T-helper 1 cell (primary cell): ENCODE measurements around the gene HNMT.
"Not testable (repeated sequence)": the region's sequence is repeated elsewhere in the genome, so short reads cannot be mapped to it uniquely, and the experiment has no call there.

Source experiments
- DNase-seq, 5 donors: peaks; one replicate each; pipeline ENCODE4 v3.0.0-alpha.2; 2012 to 2020

Gene HNMT

DNA sequence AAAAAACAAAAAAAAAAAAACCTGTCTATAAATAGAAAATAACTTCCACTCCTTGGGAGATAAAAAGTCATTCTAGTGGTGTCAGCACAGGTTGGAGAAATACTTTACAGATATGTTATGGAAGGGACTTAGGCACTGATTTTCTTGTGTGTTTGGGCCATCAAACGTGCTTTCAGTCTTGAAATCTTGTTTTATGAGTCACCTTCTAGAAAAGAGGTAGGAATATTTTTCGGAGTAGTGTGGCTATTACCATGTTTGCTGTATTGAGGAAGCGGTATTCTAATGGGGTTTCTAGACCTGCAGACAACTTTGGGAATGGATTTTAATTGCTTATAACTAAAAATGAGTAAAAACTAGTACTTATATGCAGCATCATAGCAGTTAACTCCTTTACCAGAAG lies 12.0 kb downstream of the HNMT start:
- no peak for DNase-seq

DNA sequence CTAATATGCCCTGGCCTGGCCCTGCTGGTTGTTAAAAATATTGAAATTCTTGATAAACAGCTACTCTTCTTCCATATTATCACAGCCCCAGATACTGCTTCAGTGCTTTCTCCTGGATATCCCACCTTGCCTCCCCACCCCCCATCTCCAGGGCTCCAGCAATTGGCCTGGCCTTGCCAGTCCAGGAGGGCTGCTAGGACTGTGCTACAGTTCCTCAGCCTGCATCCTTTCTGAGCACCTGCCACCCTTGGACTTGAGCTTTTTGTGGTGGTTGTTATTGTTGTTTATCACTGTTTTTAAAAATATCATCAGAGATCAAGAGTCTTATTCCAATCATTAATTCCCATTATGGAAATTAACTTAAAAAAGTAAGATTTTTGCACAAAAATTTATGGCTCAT lies 13.5 kb downstream of the HNMT start:
- DNase-seq = no peak

DNA sequence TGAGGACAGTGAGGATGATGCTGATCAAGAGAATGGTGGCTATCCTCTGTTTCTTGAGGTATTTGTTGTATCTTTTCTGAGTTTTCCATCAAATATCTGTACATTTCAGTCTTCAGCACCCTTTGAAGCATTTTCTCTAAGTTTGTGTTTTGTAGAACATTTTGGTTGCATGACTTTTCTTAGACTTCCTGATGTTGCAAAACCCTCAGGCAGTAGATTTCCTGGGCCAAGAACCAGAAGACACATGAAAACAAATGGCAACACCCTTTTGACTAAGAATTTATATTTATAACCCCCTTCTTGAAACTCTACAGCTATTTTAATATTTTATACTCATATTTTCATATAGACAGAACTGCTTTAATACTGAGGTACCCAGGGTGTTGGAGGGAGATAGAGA lies 16.2 kb downstream of the HNMT start:
- no peak for DNase-seq

DNA sequence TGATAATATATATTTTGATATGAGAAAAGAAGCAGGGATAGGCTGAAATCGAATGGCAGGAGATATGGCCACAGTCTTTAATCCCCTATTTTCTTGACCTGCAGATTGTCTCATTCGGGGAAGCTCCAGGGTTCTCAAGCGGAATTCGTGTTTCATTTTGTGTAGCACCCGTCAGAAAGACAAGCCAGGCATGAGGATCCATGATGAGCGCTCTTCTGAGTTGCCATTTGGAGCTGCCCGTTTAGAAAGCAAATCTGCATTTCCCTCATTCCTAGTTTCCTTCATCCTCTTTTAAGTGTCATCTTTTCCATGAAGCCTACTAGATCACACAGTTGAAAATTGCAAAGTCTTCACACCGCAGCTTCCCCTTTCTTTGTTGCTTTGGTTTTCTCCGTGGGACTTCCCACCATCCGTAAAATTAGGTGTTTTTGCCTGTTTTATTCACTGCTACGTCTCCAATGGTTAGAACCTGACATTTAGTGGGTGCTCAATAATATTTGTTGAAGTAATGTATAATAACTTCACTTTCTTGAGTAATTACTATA lies 16.9 kb downstream of the HNMT start:
- DNase-seq = no peak

DNA sequence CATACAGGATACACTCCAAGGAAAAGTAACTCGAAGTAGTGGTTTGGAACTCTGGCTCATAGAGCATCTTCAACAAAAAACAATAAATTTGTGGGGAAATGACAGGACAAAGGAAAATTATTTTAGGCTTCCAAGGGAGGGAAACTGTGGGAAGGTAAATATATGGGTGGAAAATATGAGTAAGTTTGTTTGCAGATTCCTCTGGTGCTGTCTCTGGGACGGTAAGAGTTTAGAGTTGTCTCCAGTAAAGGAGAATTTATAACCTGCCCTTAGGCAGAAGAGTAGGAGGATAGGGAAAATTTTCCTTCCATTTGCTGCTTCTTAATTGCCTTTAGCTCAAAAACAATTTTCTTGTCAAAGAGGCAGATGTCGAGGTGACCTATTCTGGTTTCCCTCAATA lies 19.3 kb downstream of the HNMT start:
- no peak for DNase-seq

DNA sequence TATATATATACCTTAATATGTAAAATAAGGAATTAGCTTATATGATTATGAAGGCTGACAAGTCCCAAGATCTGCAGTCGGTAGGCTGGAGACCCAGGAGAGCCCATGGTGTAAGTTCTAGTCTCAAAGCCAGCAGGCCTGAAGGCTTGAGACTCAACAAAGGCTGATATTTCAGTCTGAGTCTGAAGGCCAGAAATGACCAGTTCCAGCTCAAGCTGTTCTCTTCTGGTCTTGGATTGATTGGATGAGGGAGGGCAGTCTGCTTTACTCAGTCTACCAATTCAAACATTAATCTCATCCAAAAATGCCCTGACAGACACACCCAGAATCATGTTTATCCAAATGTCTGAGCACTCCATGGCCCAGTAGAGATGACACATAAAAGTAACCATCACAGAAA lies 22.0 kb downstream of the HNMT start:
- DNase-seq = no peak

DNA sequence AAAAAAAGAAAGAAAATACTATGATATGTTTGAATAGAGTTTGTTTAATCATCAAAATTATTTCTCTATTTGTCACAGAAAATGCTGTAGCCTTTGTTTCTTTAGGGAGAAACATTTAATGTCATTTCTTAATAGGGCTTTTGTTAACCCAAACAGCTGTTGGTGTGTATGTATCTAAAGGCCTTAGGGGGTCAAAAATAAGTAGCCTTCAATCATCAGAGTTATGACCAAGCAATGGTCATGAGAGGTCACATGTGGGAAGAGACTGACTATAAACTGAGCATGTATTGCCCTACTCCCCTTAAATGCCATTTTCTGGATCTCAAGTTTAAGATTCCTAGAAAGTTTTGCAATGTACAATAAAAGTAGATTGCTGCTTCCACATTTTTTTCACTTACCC lies 22.7 kb downstream of the HNMT start:
- no peak for DNase-seq

DNA sequence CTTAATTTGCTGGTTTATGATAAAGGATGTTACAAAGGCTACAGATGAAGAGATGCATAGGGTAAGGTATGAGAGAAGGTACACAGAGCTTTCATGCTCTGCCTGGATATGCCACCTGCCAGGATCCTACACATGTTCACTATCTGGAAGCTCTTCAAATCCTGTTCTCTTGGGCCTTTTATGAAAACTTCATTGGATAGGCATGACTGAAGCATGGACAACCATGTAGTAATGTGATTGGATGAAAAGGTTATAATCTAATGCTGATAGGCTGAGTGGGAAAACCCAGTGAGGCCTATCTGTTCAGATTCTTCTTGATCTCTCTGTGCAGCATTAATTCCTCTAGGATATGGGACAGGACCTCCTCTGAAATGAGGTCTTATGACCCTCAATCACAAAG lies 26.8 kb downstream of the HNMT start:
- DNase-seq = no peak

DNA sequence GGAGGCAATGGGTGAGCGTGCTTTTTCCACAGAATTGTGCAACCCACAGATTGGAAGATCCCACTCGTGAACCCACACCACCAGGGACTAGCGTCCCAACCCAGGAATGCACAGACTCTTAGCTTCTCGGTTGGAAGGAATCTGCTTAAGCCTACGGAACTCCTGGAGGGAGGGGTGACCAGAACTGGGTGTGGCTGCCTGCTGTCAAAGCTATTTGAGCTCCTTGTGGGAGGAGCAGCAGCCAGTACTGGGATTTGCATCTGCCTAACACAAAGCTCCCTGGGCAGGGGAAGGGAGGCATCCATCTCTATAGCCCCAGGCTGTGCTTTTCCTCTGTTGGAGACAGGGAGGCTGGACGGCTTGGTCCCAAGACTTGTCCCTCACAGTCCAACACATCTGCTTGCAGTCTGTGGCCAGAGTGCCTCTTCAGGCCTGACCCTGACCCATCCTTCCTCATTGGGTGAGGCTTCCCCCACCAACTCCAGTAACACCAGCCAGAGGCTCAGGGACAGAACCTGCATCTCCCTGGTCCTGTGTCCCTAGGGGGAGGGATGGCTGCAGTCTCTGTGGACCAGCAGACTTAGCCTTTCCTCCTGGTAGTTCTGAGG lies 27.9 kb downstream of the HNMT start:
- no peak for DNase-seq

DNA sequence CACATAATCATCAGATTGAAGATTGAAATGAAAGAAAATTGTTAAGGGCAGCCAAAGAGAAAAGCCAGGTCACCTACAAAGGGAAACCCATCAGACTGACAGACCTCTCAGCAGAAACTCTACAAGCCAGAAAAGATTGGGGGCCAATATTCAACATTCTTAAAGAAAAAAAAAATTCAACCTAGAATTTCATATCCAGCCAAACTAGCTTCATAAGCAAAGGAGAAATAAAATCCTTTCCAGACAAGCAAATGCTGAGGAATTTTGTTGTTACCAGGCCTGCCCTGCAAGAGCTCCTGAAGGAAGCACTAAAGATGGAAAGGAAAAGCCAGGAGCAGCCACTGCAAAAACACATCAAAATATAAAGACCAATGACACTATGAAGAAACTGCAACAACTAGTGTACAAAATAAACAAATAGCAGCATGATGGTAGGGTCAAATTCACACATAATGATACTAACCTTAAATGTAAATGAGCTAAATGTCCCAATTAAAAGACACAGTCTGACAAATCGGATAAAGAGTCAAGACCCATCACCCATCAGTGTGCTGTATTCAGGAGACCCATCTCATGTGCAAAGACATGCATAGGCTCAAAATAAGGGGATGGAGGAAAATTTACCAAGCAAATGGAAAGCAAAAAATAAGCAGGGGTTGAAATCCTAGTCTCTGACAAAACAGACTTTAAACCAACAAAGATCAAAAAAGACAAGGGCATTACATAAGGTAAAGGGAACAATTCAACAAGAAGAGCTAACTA lies 29.6 kb downstream of the HNMT start:
- not testable (repeated sequence) for DNase-seq

DNA sequence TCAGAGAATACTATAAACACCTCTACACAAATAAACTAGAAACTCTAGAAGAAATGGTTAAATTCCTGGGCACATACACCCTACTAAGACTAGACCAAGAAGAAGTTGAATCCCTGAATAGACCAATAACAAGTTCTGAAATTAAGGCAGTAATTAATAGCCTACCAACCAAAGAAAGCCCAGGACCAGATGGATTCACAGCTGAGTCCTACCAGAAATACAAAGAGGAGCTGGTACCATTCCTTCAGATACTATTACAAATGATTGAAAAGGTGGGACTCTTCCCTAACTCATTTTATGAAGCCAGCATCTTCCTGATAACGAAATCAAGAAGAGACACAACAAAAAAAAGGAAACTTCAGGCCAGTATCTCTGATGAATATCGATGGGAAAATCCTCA lies 31.1 kb downstream of the HNMT start:
- DNase-seq = not testable (repeated sequence)

DNA sequence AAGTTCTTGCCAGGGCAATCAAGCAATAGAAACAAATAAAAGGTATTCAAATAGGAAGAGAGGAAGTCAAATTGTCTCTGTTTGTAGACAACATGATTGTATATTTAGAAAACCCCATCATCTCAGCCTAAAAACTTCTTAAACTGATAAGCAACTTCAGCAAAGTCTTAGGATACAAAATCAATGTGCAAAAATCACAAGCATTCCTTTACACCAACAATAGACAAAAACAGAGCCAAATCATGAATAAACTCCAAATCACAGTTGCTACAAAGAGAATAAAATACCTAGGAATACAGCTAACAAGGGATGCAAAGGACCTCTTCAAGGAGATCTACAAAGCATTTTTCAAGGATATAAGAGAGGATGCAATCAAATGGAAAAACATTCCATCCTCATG lies 31.9 kb downstream of the HNMT start:
- not testable (repeated sequence) for DNase-seq

DNA sequence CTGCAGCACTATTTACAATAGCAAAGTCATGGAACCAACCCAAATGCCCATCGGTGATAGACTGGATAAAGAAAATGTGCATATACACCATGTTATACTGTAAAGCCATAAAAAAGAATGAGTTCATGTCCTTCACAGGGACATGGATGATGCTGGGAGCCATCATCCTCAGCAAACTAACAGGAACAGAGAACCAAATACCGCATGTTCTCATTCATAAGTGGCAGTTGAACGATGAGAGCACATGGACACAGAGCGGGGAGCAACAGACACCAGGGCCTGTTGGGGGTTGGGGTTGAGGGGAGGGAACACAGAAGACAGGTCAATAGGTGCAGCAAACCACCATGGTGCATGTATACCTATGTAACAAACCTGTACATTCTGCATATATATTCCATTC lies 33.5 kb downstream of the HNMT start:
- DNase-seq = no peak

DNA sequence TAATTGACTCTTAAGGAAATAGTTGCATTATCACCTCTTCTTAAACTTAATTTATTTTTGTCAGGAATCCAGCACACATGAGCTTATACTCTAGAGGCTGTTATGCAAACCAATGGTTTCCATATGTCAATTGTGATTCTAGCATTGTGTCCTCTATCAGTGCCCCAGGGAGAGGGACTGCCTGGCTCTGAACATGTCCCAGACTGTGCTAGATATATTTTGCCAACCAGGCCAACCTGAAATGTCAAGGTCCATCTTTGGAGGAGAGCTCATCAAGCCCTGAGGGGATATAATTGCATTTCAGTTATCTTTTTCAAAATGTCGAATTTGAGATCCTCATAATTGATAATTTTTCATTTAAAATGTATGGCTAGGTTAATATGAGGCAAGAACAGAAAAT lies 34.2 kb downstream of the HNMT start:
- no peak for DNase-seq

DNA sequence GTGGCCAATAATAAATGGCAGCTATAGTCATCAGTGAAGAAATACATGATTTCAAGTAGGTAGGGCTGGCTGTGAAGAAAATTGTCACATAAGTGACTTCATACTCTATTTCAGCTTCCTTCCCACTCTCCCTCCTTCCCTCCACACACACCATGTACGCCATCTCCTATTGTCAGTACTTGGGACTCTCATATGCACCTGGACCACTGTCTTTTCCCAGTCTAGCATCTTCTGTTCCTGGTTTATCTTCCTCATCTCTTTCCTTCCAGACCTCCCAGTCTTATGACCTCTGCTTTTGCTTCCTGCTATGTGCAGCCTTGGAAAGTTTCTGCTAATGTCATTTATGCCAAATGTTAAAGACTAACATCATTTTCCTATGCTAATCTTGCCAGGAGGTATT lies 35.0 kb downstream of the HNMT start:
- no peak for DNase-seq

DNA sequence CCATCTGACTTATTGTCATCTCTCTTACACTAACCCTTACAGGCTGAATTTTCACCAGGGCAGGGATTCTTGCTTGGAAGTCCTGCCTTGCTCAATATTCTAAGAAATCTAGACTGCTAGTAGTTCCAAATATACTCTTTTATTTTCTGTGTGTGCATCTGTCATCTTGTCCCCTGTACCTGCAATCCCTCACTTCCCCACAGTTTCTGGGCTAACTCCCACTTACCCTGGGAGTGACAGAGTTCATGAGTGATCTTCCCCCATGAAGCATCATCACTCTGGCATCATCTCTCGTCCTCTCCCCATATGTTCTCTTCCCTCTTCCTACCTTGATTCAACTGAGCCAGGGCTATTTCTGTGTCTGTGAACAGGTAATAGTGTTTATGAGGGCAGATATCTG lies 35.7 kb downstream of the HNMT start:
- DNase-seq = no peak

DNA sequence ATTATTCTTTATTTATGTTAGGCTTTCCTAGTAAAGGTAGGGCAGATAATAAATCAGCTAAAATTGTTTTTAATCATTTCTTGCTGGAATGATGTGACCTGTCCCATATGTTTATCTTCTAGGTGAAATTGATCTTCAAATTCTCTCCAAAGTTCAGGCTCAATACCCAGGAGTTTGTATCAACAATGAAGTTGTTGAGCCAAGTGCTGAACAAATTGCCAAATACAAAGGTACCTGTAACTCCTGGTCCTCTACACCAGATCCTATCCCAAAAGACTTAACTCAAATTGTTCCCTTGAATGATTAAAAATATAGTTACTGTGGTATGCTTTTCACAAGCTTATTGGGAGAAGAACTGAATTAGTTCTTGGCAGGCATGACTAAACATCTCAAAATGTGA lies 36.5 kb downstream of the HNMT start:
- no peak for DNase-seq

DNA sequence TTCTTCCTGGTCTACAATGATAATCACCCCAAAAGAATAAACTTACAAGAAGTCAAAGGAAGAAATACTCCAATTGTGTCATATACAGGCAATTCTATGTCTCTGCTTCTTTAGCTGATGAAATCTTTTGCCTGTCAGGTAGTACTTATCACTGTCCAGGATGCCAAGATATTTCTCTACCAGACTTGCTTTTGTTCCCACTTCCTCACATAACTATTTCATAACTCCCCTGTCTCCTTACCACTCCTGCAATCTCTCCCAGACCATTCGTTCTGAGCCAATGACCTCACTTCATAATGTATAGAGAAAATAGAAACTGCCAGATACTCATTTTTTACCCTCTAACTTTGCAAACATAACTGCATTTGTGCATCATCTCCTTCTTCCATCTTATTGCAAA lies 39.1 kb downstream of the HNMT start:
- no peak for DNase-seq

DNA sequence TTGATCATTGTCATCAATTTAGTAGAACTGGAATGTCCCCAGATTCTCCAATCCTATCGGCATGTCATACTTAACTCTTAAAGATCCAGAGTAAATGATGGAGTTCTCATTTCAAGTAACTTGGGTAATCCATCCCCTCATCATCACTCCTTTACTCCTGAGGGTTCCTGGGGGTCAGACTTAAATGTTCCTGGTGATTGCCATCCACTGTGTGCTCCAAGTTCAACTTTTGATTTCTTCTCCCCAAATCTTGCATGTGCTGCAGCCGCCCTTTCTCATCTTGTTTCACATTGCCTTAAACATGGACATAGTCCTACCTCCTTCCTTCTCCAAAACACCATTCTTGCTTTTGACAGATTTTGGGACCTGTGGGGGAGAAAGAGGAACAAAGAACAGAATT lies 43.2 kb downstream of the HNMT start:
- no peak for DNase-seq

DNA sequence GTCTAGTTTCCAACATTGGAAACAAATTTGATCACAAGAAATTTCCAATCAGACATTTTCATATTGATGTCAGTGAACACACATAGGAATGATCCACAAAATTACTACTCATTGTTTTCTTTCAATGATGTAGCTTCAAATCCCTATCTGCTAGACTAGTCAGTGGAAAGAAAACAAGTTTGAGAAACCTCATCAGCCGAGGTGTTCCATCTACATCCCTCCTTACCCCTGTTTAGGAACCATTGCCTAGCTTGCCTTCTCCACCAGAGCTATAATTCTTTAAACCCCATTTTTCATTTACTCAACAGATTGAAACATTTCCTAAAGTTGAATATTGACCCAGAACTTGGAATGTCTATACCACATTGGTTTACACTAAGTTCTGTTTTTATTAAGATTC lies 45.3 kb downstream of the HNMT start:
- no peak for DNase-seq

DNA sequence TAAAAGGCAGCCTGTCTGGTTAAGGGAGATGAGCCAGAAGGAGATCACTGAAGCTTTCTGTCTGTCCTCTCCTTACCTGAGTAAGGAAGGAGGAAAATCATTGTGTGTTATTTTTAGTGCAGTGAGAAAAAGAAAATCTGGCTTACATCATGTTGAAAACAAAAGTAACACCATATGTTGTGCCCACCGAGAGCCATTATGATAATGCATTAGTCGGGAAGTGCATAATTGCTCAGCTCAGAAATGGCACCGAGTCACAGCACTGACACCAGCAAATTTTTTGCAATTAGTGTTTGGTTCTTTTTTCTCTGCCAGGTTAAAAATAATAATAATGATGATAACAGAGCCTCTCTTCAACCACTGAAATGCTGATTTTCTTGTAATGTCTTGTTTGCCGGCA lies 46.6 kb downstream of the HNMT start:
- no peak for DNase-seq

DNA sequence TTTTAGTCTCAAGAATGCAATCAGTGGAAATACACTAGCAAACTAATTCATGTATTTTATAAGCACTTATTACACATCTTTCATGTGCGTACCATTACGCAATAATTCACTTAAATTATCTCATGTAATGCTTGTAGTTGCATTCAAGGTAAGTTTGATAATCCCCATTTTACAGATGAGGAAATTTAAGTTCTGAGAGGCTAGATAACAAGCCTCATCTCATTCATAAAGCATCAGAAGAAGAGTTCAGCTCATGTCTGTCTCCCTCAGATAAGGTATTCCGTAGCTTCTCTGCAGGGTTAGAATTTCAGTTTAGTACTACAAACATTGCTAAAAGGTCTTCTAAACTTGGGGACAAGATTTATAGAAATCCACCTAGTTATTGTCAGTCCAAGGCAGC lies 47.8 kb downstream of the HNMT start:
- DNase-seq = no peak

DNA sequence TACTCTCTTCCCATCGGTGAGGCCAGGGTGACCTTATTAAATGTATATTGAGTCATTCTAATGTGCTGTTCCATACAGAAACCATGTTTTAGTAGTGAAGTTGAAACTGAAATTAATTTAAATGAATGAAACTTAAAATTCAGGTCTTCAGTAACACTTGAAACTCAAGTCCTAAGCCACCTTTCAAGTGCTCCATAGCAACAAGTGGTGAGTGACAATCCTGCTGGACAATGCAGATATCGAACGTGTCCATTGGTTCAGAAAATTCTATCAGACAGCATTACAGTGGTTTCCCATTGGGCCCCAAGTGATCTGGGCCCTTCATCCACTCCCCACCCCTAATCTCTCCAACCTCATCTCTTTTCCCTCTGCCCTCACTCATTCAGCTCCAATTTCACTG lies 48.7 kb downstream of the HNMT start:
- no peak for DNase-seq

DNA sequence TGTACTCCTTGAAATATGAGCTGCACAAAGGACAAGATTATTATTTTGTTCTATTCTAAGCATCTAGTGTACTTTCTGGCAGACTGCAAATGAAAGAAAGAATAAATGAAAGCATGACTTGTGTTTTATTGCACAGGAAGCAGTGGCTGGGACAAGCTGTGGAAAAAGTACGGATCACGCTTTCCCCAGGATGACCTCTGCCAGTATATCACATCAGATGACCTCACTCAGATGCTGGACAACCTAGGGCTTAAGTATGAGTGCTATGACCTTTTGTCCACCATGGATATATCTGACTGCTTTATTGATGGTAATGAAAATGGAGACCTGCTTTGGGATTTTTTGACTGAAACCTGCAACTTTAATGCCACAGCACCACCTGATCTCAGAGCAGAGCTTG lies 49.4 kb downstream of the HNMT start:
- no peak for DNase-seq

DNA sequence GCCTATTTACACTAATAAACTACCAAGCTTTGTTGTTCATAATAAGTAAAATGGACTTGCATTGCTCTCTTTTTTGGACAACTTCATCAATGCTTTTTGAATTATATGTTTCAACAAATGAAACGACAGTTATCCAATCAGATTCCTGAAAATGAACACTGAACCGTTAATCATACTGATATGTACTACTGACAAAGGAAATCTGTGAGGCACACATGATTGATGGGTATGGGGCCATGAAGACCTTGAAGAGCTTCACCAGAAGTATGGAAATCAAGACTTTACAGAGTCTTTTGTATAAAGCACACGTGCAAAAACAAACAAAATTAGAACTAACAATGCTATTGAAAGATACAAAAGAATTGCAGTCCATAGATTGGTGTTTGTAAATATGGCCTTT lies 51.2 kb downstream of the HNMT start:
- DNase-seq = no peak
